Right lobe of liver (tissue), 6 donors: ENCODE data around the gene MRPL36. TPM values are rescaled to one million over a fixed set of nuclear protein-coding genes. Genes with fewer than 3 reads are reported as not detected.

ENCODE experiments used
- ATAC-seq, 4 donors: fragments of 200-7000 bp; cut with Tn5 transposase; one replicate each; pipeline ENCODE4 v1.9.1; 2020; ENCODE audit warnings: mild to moderate bottlenecking in 4 of 4, moderate library complexity in 4 of 4
- DNase-seq, 3 donors: peaks; one replicate each; pipeline ENCODE4 v3.0.0-alpha.2; 2020
- H3K27ac ChIP-seq, 3 donors: fragments of 200-600 bp; one replicate each; pipeline ENCODE4 v1.8.0; 2022
- H3K27me3 ChIP-seq, 2 donors: fragments of 200-600 bp; one replicate each; pipeline ENCODE4 v1.8.0; 2022
- H3K36me3 ChIP-seq, 4 donors: fragments of 200-600 bp; sonication (generic) in 1 of 4; one replicate each; pipeline versions ENCODE4 v1.5.1 to v1.8.0; 2017 to 2022; ENCODE audit warnings: control low read depth in 1 of 4
- H3K4me1 ChIP-seq, 4 donors: fragments of 200-600 bp; sonication (generic) in 1 of 4; one replicate each; pipeline versions ENCODE4 v1.5.1 to v1.8.0; 2017 to 2022; ENCODE audit warnings: control low read depth in 1 of 4
- H3K4me3 ChIP-seq, 3 donors: fragments of 200-600 bp; one replicate each; pipeline ENCODE4 v1.8.0; 2022
- H3K9me3 ChIP-seq, 4 donors: fragments of 200-600 bp; sonication (generic) in 1 of 4; one replicate each; pipeline versions ENCODE4 v1.5.1 to v1.8.0; 2017 to 2022; ENCODE audit warnings: control low read depth in 1 of 4
- CTCF ChIP-seq, 4 donors: fragments of 200-600 bp in 3 of 4; fragments of 450-650 bp in 1 of 4; IDR thresholded peaks; one replicate each; pipeline versions ENCODE4 v1.5.1 to v1.8.0; 2016 to 2022; ENCODE audit warnings: antibody characterized with exemption in 4 of 4, mild to moderate bottlenecking in 2 of 4
- POLR2A ChIP-seq: fragments of 450-650 bp; IDR thresholded peaks from one replicate; pipeline ENCODE4 v1.6.1; 2017; ENCODE audit warnings: antibody characterized with exemption, mild to moderate bottlenecking
- WGBS: methylation state at CpG from one replicate; pipeline ENCODE4 v1.1.6; 2018; ENCODE audit warnings: low coverage, low lambda C conversion rate; ENCODE audit not compliant: insufficient coverage; ENCODE audit errors: missing lambda C conversion rate; 5-methylcytosine and 5-hydroxymethylcytosine counted together
- intact Hi-C, 2 donors: fragments of 100-400 bp; cut with DNase I; formaldehyde crosslinking; loops; one replicate each; pipeline versions ENCODE4 v1.11.2 to v1.14.1; 2022
- total RNA-seq, 6 experiments: library from RNA; depleted of rRNA in 2 of 6; stranded (reverse); fragments of >200 nt in 2 of 6; fragmentation: NEBNext Ultra II Directional in 3 of 6; extraction: Animal tissue kit (Norgen Biotek cat#: 25700) in 3 of 6; gene quantifications; one replicate each; pipeline versions ENCODE4 v1.1.0 to v1.2.4, GENCODE V29; 2016 to 2023
- donor health status: DM: no; HTN: yes; CAD: no.
- donor health status: DM: no; HTN: no; CAD: no.
- donor health status: DM: no; HTN: no; CAD: no.
- donor health status: DM: no; HTN: yes; CAD: no.
- donor health status: DM: no; HTN: yes; CAD: no.

The MRPL36 gene
- total RNA-seq, 6 experiments from 2014 or later = 30.7 to 40.0 (median 35.5) TPM

GRCh38 chr5:1794901-1795290 lies 4.7 kb downstream of the MRPL36 start:
- intact Hi-C loops = no loop called here
- Histone ChIP-seq H3K27ac (no peak overlapping the region), H3K4me1 (peaks cover 0 to 7% (median 3%) of the 10 kb centered on the region in 4 donors), H3K9me3 (no peaks in the 10 kb centered on the region), H3K27me3 (no peaks in the 10 kb centered on the region), H3K36me3 (peaks cover 0 to 16% (median 6%) of the 10 kb centered on the region in 4 donors), H3K4me3 (no peak overlapping the region)
- no peak for TF ChIP-seq POLR2A
- TF ChIP-seq CTCF (IDR thresholded peaks at IDR 0.05) = no peak
- no peak for DNase-seq
- WGBS = 96% methylated on average over 4 of the region's 17 CpGs
- no peak for ATAC-seq

GRCh38 chr5:1793966-1794900 lies 5.4 kb downstream of the MRPL36 start:
- intact Hi-C loops = no loop called here
- H3K27me3 ChIP-seq = no peaks in the 10 kb centered on the region
- ATAC-seq = no peak
- H3K4me3 ChIP-seq = no peak overlapping the region
- peaks cover 0 to 7% (median 3%) of the 10 kb centered on the region in 4 donors for H3K4me1 ChIP-seq
- TF ChIP-seq POLR2A (no peak), CTCF (IDR thresholded peaks at IDR 0.05) (no peak)
- no peaks in the 10 kb centered on the region for H3K9me3 ChIP-seq
- no peak overlapping the region for H3K27ac ChIP-seq
- no peak for DNase-seq
- peaks cover 0 to 16% (median 6%) of the 10 kb centered on the region in 4 donors for H3K36me3 ChIP-seq
- 80% methylated on average over 21 of the region's 33 CpGs for WGBS

- ATAC-seq (no peak), DNase-seq (no peak)
- no peaks in the 10 kb centered on the region for H3K9me3 ChIP-seq
- no peaks in the 10 kb centered on the region for H3K27me3 ChIP-seq
- intact Hi-C loops = no loop called here
- no peak overlapping the region for H3K4me3 ChIP-seq
- H3K4me1 ChIP-seq = no peaks in the 10 kb centered on the region
- H3K27ac ChIP-seq = no peak overlapping the region
- no peak for TF ChIP-seq POLR2A
- TF ChIP-seq CTCF (IDR thresholded peaks at IDR 0.05) = no peak
- peaks cover 0 to 14% (median 6%) of the 10 kb centered on the region in 4 donors for H3K36me3 ChIP-seq
- 53% methylated on average over 9 of the region's 10 CpGs for WGBS
Observed at GRCh38 chr5:1793301-1793740, 6.3 kb downstream of the MRPL36 start.

- Histone ChIP-seq H3K4me1 (no peaks in the 10 kb centered on the region), H3K36me3 (peaks cover 0 to 9% (median 3%) of the 10 kb centered on the region in 4 donors), H3K9me3 (no peaks in the 10 kb centered on the region), H3K27me3 (no peaks in the 10 kb centered on the region), H3K4me3 (no peak overlapping the region), H3K27ac (no peak overlapping the region)
- 54% methylated on average over 4 of the region's 8 CpGs for WGBS
- no peak for TF ChIP-seq CTCF (IDR thresholded peaks at IDR 0.05)
- TF ChIP-seq POLR2A = no peak
- no peak for DNase-seq
- peak in 1 of 4 donors; percentile 13 for ATAC-seq
- intact Hi-C loops = no loop called here
Observed at GRCh38 chr5:1792842-1793266, 6.8 kb downstream of the MRPL36 start.
